Measurements from ENCODE around the gene HOMER3.
A peak's percentile ranks its signal among the peaks of the same experiment; 100 is the strongest.

Gene HOMER3

GRCh38 chr19:18900700-18901481, 40.1 kb downstream of the HOMER3 start:
- no peak for DNase-seq (ENCODE audit: low spot score)

- DNase-seq (ENCODE audit: low spot score): no peak
Observed at GRCh38 chr19:18899624-18900560, 41.1 kb downstream of the HOMER3 start.

- DNase-seq (ENCODE audit: low spot score): no peak
Observed at GRCh38 chr19:18898607-18899408, 42.2 kb downstream of the HOMER3 start.

- no peak for DNase-seq (ENCODE audit: low spot score)
Observed at GRCh38 chr19:18898081-18898606, 42.9 kb downstream of the HOMER3 start.

- DNase-seq (ENCODE audit: low spot score): no peak
Observed at GRCh38 chr19:18897094-18898029, 43.7 kb downstream of the HOMER3 start.

GRCh38 chr19:18896421-18896841, 44.6 kb downstream of the HOMER3 start:
- no peak for DNase-seq (ENCODE audit: low spot score)

- no peak for DNase-seq (ENCODE audit: low spot score)
Observed at GRCh38 chr19:18895824-18896341, 45.1 kb downstream of the HOMER3 start, which contains the start of gene CERS1. TSS of gene CERS1 (minus strand) at chr19:18896158. CDS start at chr19:18896072, 86 bp downstream.

GRCh38 chr19:18895038-18895823, 45.8 kb downstream of the HOMER3 start:
- no peak for DNase-seq (ENCODE audit: low spot score)

GRCh38 chr19:18894254-18895037, 46.6 kb downstream of the HOMER3 start:
- no peak for DNase-seq (ENCODE audit: low spot score)

- DNase-seq (ENCODE audit: low spot score): no peak
Observed at GRCh38 chr19:18893587-18894253, 47.3 kb downstream of the HOMER3 start.

- no peak for DNase-seq (ENCODE audit: low spot score)
Observed at GRCh38 chr19:18889949-18890745, 50.9 kb downstream of the HOMER3 start.

- no peak for DNase-seq (ENCODE audit: low spot score)
Observed at GRCh38 chr19:18886972-18887371, 54.0 kb downstream of the HOMER3 start.

- peak; percentile 52 for DNase-seq (ENCODE audit: low spot score)
Observed at GRCh38 chr19:18883526-18884304, 57.3 kb downstream of the HOMER3 start.

GRCh38 chr19:18881491-18881890, 59.5 kb downstream of the HOMER3 start:
- DNase-seq (ENCODE audit: low spot score): no peak

- DNase-seq (ENCODE audit: low spot score): peak; percentile 94
Observed at GRCh38 chr19:18879579-18880373, 61.2 kb downstream of the HOMER3 start.

Data from NAMALWA (cell line).